Testis (tissue), 3 donors: Measurements from ENCODE around the gene CCL4. TPM values are rescaled to one million over a fixed set of nuclear protein-coding genes. Genes with fewer than 3 reads are reported as not detected.
"Not testable (repeated sequence)": the region's sequence is repeated elsewhere in the genome, so short reads cannot be mapped to it uniquely, and the experiment has no call there.

Experiments
- DNase-seq: peaks from one replicate; pipeline ENCODE4 v3.0.0-alpha.2; 2019
- H3K27ac ChIP-seq, 2 donors: fragments of 200-600 bp; sonication (generic); one replicate each; pipeline ENCODE4 v1.5.1; 2019
- H3K27me3 ChIP-seq: fragments of 200-600 bp; sonication (generic); one replicate; pipeline ENCODE4 v1.5.1; 2019
- H3K36me3 ChIP-seq: fragments of 200-600 bp; sonication (generic); one replicate; pipeline ENCODE4 v1.5.1; 2017; ENCODE audit warnings: low read depth; ENCODE audit errors: missing control alignments
- H3K4me1 ChIP-seq: fragments of 200-600 bp; sonication (generic); one replicate; pipeline ENCODE4 v1.5.1; 2019
- H3K4me3 ChIP-seq, 2 donors: fragments of 200-600 bp; sonication (generic); one replicate each; pipeline ENCODE4 v1.5.1; 2017 to 2019
- H3K9me3 ChIP-seq: fragments of 200-600 bp; sonication (generic); one replicate; pipeline ENCODE4 v1.5.1; 2017
- POLR2A ChIP-seq: fragments of 450-650 bp; IDR thresholded peaks from one replicate; pipeline ENCODE4 v1.6.1; 2017; ENCODE audit warnings: antibody characterized with exemption, mild to moderate bottlenecking, moderate library complexity
- WGBS, 2 donors: methylation state at CpG; one replicate each; pipeline ENCODE4 v1.1.5; 2018; 5-methylcytosine and 5-hydroxymethylcytosine counted together
- intact Hi-C: fragments of 100-400 bp; cut with DNase I; formaldehyde crosslinking; loops from one replicate; pipeline ENCODE4 v1.15.1; 2023; ENCODE audit warnings: low total_unique reads
- polyA plus RNA-seq: library from polyadenylated mRNA; stranded (reverse); fragments of 350-450 nt; fragmentation: Illumina TruSeq; extraction: RNeasy Lipid Tissue Mini Kit (QIAGEN cat#74804); gene quantifications from one replicate; pipeline ENCODE4 v1.2.3, GENCODE V29; 2014; ENCODE audit warnings: low read depth, low replicate concordance; ENCODE audit not compliant: insufficient read depth
- total RNA-seq, 2 donors: library from RNA; depleted of rRNA; stranded (reverse); fragments of >200 nt; gene quantifications; one replicate each; pipeline ENCODE4 v1.2.3, GENCODE V29; 2016
- TF ChIP-seq, protein P1 (sequence below), 3 experiments: fragments of 450-650 bp in 2 of 3; fragments of 200-600 bp in 1 of 3; sonication (generic) in 1 of 3; IDR thresholded peaks; one replicate each; pipeline ENCODE4 v1.5.1; 2016 to 2019; ENCODE audit warnings: antibody characterized with exemption in 3 of 3, mild to moderate bottlenecking in 2 of 3, moderate library complexity in 1 of 3

Gene CCL4
- total and polyA plus RNA-seq, 3 donors from 2014 or later, result 0.39 to 9.9 (median 1.7) TPM

DNA sequence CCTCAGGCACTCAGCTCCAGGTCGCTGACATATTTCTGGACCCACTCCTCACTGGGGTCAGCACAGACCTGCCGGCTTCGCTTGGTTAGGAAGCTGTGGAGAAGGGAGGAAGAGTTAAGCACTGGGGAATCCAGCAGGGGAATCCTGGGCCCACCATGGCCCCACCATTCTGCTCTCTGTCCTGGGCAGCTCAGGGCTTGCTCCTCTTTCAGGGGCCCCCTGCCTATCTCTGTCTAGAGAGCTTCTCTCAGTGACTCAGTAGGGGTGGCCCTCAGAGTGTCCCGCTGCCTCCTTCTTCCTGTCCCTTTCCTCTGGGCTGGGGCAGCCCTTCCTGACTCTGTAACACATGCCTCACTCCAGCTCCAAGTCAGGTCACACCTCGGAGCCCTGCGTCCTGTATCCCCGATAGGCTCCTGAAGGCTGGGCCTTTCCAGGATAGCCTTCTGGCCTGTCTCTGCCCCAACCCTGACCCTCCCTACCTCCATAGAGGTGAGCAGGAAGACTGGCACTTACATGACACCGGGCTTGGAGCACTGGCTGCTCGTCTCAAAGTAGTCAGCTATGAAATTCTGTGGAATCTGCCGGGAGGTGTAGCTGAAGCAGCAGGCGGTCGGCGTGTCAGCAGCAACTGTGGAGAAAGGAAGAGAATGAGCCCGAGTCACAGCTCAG lies 14.8 kb upstream of the CCL4 start:
- Histone ChIP-seq H3K27ac (no peak overlapping the region), H3K4me3 (no peak overlapping the region), H3K9me3 (no peaks in the 10 kb centered on the region), H3K36me3 (no peaks in the 10 kb centered on the region), H3K4me1 (no peaks in the 10 kb centered on the region), H3K27me3 (no peaks in the 10 kb centered on the region)
- DNase-seq, result no peak
- WGBS, 2 donors, result 75 to 78% methylated on average over 11 to 14 of the region's 14 CpGs
- intact Hi-C loops, result no loop called here
- no peak for TF ChIP-seq POLR2A
- TF ChIP-seq, protein P1, sequence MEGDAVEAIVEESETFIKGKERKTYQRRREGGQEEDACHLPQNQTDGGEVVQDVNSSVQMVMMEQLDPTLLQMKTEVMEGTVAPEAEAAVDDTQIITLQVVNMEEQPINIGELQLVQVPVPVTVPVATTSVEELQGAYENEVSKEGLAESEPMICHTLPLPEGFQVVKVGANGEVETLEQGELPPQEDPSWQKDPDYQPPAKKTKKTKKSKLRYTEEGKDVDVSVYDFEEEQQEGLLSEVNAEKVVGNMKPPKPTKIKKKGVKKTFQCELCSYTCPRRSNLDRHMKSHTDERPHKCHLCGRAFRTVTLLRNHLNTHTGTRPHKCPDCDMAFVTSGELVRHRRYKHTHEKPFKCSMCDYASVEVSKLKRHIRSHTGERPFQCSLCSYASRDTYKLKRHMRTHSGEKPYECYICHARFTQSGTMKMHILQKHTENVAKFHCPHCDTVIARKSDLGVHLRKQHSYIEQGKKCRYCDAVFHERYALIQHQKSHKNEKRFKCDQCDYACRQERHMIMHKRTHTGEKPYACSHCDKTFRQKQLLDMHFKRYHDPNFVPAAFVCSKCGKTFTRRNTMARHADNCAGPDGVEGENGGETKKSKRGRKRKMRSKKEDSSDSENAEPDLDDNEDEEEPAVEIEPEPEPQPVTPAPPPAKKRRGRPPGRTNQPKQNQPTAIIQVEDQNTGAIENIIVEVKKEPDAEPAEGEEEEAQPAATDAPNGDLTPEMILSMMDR (IDR thresholded peaks at IDR 0.05), result no peak

DNA sequence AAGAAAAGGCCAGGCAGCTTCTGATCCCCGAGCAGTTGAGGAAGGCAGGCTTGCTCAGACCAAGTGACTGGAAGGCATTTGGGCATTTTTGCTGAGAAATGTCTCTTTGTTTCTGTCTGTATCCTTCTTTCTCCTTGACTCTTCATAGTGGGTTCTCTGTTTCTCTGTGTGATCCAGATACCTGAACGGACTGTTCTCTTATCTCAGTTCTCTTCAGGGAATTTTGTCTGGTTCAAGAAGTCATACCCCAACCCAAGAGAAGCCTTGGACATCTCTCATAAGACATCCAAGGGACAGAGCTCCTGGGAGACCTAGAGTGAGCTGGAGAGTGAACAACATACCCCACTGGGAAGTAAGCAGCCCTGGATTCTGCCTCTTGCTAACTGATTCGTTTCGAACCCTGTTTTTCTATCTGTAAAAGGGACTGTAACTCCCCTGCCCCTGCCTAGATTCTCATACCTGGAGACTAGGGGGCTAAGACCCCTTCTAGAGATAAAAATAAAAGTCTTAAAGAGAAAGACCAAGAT lies 14.2 kb upstream of the CCL4 start:
- 74 to 76% methylated on average over 4 of the region's 4 CpGs for WGBS, 2 donors
- Histone ChIP-seq H3K27me3 (no peaks in the 10 kb centered on the region), H3K36me3 (no peaks in the 10 kb centered on the region), H3K27ac (no peak overlapping the region), H3K4me3 (no peak overlapping the region), H3K4me1 (no peaks in the 10 kb centered on the region), H3K9me3 (no peaks in the 10 kb centered on the region)
- TF ChIP-seq, protein P1 (IDR thresholded peaks at IDR 0.05), result no peak
- TF ChIP-seq POLR2A, result no peak
- no peak for DNase-seq
- intact Hi-C loops, result no loop called here

DNA sequence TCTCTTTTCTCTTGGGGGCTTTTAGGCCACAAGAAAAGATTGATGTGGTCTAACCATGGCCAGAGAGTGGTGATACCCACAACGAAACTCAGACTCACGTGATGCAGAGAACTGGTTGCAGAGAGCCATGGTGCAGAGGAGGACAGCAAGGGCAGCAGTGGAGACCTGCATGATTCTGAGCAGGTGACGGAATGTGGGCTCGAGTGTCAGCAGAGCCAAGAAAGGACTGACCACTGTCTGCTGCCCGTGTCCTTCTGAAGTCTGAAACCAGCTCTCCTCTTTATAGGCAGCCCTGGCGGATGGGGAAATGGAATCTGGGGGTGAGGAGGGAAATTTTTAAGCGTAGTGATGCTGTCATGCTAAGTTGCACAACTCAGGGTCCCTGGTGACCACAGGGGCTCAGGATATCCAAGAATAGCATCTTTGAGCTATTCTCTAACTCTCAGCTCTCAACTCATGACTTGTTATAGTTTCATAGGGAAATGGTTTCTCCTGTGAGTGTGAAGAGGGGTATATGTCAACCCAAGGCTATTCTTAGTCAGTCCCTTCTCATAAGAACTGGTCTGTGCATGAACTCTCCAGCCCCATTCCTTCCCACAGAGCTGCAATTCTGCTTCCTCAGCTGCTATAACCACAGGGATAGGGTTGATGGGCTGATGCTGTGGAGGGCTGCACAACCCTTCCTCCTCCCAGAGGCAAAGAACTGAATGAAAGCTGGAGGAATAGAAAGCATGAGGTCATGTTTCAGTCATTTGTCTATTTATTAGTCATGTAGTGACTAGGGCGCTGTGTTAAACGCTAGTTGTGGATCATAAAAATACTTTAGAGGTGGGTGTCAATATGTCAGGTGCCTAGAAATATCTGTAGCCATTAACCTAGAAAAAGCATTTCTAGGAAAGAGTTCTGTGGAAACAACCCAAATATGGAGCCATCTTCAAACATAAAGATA lies 13.5 kb upstream of the CCL4 start, which contains the start of gene CCL3:
TSS of gene CCL3 (minus strand) at position 256 of the 949 bp plus-strand sequence. CDS start at position 171, 85 bp downstream.
- Histone ChIP-seq H3K36me3 (no peaks in the 10 kb centered on the region), H3K9me3 (no peaks in the 10 kb centered on the region), H3K27me3 (no peaks in the 10 kb centered on the region), H3K4me1 (no peaks in the 10 kb centered on the region), H3K27ac (no peak within 1 kb of the TSS), H3K4me3 (no peak within 1 kb of the TSS)
- no peak for TF ChIP-seq POLR2A
- TF ChIP-seq, protein P1 (IDR thresholded peaks at IDR 0.05), result no peak
- WGBS, 2 donors, result 81 to 82% methylated on average over 9 of the region's 9 CpGs
- intact Hi-C loops, result no loop called here
- DNase-seq, result no peak

DNA sequence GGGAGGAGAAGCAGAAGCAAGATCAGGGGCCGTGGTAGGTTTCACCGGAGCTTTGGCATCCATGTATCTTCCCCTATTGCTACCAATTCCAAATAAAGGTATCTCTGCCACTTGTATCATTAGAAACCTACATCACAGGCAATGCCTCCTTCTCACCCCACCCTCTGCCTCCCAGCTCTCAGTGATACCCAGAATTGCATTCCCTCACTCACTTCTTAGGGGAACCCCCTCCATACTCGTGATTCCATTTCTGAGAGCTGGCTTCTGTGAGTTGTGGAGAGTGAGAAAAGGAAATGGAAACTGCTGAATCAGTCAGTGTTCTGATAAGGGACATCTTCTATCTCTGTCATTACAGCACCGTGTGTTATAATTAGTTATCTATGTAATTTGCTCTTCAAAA lies 11.4 kb upstream of the CCL4 start:
- Histone ChIP-seq H3K27ac (no peak overlapping the region), H3K9me3 (no peaks in the 10 kb centered on the region), H3K36me3 (no peaks in the 10 kb centered on the region), H3K4me3 (no peak overlapping the region), H3K4me1 (no peaks in the 10 kb centered on the region), H3K27me3 (no peaks in the 10 kb centered on the region)
- intact Hi-C loops, result no loop called here
- WGBS, 2 donors, result 67 to 74% methylated on average over 4 of the region's 4 CpGs
- TF ChIP-seq POLR2A, result no peak
- TF ChIP-seq, protein P1 (IDR thresholded peaks at IDR 0.05), result no peak
- no peak for DNase-seq

DNA sequence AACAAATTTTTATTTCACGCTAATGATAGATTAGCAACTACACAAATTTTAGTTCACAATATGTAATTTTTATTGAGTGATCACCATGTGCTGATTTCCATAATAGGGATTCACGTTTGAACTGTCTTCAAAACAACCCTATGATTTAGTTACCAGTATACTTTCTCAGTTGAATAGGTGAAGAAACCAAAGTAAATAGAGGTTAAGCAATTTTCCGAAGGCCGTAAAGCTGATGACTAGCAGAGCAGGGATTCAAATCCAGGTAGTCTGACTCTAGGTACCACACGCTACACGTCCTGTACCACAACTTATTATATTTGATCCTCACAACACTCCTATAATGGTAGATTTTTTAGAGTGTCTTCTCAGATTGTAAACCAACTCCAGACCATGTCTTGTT lies 10.9 kb upstream of the CCL4 start:
- H3K4me1 ChIP-seq, DNase-seq, H3K27ac ChIP-seq, intact Hi-C loops, H3K36me3 ChIP-seq, H3K9me3 ChIP-seq, H3K27me3 ChIP-seq, H3K4me3 ChIP-seq: not testable (repeated sequence)
- WGBS, 2 donors, result 83 to 86% methylated on average over 6 of the region's 6 CpGs
